Epidermal melanocyte (primary cell): ENCODE measurements around the gene ABTB2.

Experiments
- DNase-seq: peaks from one replicate; pipeline ENCODE4 v3.0.0; 2011; ENCODE audit warnings: low spot score; ENCODE audit not compliant: insufficient read length

The ABTB2 gene

DNA sequence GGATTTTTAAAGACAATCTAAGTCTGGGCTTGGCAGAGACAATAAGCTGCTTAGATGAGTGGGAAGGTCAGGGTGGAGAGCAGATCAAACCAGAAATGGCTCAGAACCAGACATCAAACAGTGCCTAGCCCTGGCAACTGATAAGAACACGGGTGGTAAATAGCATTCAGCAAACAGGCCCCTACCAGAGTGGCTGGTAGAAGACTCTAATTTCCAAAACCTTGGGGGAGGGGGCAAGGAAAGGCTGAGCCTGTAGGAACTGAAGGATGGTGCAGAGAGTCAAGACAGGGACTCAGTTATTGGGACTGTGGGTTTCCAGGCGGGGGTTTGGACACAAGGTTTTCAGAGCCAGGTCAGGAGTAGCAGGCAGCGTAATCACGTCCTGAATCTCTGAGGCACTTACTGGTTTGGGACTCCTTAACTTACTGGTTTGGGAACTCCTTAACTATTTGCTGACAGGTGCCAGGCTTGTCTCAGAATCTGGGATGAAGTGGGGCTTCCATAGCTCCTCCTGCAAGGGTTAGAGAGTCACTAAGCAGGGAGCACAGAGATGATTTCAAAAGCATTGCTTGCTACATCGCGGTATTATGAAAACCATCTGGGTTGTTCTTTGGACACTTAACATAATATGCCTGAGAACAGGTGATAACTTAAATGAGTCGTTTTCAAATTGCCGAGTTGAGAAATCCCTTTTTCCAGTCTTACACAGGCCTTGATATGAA lies 5.7 kb upstream of the ABTB2 start:
- no peak for DNase-seq

DNA sequence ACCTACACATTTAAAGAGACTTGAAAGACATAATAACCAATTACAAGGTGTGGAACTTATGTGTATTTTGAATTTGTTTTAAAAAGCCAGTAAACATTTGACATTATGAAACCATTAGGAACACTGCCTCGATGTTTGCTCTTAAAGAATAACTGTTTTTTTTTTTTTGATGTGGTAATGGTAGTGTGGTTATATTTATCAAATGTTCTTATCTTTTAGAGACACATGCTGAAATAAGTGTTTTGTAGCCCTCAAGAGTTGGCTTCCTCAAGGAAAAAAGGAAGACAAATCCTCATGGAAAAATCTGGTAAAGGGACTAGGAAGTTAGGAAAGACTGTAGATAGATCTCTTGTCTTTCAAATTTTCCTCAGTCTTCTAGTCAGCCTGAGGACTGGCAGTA lies 2.2 kb upstream of the ABTB2 start:
- no peak for DNase-seq

GRCh38 chr11:34359548-34359891 lies 1.7 kb upstream of the ABTB2 start:
- no peak for DNase-seq

- peak; percentile 74 for DNase-seq
These were observed 1.1 kb upstream of the ABTB2 start for GRCh38 chr11:34358728-34359547.

DNA sequence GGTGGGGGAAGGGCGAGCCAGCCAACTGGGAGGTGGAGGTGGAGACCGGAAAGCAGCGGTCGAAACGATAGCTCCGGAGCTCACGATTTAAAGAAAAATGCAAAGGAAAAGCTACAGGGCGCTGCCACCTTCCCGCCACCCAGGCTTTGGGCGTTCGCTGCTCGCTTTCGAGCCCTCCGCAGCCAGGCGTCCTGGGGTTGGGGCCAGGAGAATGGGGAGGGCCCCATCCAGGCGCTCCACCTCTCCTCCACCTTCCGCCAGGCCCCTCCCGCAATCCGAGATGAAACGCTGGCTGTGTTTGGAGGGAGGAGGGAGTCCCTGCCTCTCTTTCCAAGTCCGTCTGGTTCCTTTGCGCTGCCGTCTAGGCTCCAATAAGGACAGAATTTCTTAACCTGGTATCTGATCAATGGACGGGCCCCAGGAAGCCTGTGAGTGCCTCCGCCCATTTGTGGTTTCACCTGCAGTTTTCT lies 483 bp upstream of the ABTB2 start:
- no peak for DNase-seq

GRCh38 chr11:34356913-34357700 lies 703 bp downstream of the ABTB2 start:
- DNase-seq = no peak

DNA sequence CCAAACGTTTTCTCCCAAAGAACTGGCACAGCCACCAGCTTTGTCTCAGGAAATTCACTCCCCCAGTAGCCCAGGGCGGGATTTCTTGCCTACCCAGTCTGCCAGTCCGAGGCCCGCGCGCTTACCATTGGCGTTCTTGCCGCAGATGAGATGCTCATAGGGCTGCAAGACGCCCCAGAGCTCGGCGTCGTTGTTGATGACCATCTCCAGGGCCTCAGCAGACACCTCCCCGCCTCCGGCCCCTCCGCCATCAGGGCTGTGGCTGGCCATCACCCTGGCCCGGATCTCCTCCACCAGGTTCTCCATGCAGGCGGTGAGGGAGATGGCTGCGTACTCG lies 1.3 kb downstream of the ABTB2 start:
- no peak for DNase-seq

- DNase-seq = no peak
These were observed 1.7 kb downstream of the ABTB2 start for GRCh38 chr11:34356130-34356529.

GRCh38 chr11:34355726-34356125 lies 2.1 kb downstream of the ABTB2 start:
- DNase-seq = no peak

- DNase-seq = no peak
These were observed 3.0 kb downstream of the ABTB2 start for GRCh38 chr11:34354782-34355181.

DNA sequence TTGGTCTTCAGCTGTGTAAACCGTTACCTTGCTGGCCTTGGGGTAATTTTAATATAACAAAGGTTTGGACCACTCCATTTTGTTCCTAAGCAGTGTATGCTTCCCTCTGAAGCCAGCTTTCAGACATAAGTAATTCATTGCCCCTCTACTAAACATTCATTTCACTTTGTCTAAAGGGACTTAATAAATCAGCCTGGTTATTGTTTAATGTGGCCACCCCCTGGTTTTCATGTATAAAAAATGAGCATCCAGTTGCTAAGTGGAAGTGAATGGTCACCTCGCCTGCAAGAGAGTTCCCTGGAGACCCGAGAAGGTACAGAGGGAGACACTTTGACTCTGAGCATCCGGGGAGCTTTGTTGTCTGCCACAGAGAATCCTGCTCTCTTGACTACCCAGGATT lies 3.9 kb downstream of the ABTB2 start:
- no peak for DNase-seq

DNA sequence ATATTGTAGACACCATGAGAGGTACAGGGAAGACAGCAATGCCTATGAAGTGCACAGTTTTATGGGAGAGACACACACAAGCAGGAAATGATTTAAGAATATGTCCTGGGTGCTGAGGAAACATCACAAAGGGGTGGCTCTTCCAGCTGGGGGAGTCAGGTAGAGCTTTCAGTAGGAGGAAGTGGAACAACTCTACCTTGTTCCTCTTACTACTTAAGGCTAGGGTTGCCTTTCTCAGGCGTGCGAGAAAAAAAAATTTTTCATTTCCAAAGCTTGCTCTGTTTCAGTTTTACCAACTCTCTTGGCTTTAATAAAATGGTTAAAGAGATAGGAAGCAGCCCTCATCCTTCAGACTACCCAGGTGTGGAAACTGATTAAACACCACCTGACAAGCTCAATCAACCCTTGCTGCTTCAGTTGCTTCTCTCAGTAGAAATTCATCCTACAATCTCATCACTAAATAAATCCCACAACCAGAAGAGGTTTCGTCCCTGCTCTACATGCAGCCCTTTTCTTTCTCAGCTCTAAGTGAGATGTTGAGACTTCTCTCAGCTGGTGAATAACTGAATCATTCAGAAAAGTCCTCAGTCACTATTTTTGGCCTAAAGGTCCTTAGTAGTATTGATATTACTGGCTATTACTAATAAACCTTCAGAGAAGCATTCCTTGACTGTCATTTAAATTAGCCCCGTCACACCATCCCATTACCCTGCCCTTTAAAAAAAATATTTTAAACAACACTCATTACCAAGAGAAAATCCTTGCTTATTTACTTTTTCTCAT lies 5.9 kb downstream of the ABTB2 start:
- DNase-seq = no peak

- DNase-seq = no peak
These were observed 6.8 kb downstream of the ABTB2 start for GRCh38 chr11:34351051-34351450.

GRCh38 chr11:34349882-34350281 lies 7.9 kb downstream of the ABTB2 start:
- no peak for DNase-seq

- DNase-seq = no peak
These were observed 8.9 kb downstream of the ABTB2 start for GRCh38 chr11:34348919-34349318.

- no peak for DNase-seq
These were observed 9.7 kb downstream of the ABTB2 start for GRCh38 chr11:34348096-34348495.

- DNase-seq = no peak
These were observed 11.3 kb downstream of the ABTB2 start for GRCh38 chr11:34346551-34346950.

GRCh38 chr11:34345991-34346480 lies 11.8 kb downstream of the ABTB2 start:
- DNase-seq = no peak

DNA sequence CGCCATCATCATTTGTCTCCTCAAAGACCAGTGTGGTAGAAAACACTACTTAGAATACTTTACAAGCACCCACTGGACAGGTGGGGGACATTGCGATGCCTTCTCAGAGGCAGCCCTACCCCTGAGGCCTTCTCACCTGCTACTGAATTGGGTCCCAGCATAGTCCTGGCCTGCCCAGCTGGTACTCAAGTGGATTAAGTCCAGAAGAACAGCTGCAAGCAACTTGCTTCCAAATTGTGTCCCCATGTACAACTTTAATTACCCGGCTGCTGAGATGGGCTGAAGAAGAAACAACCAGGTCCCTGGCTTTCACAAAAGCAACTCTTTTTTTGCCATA lies 12.3 kb downstream of the ABTB2 start:
- DNase-seq = no peak

DNA sequence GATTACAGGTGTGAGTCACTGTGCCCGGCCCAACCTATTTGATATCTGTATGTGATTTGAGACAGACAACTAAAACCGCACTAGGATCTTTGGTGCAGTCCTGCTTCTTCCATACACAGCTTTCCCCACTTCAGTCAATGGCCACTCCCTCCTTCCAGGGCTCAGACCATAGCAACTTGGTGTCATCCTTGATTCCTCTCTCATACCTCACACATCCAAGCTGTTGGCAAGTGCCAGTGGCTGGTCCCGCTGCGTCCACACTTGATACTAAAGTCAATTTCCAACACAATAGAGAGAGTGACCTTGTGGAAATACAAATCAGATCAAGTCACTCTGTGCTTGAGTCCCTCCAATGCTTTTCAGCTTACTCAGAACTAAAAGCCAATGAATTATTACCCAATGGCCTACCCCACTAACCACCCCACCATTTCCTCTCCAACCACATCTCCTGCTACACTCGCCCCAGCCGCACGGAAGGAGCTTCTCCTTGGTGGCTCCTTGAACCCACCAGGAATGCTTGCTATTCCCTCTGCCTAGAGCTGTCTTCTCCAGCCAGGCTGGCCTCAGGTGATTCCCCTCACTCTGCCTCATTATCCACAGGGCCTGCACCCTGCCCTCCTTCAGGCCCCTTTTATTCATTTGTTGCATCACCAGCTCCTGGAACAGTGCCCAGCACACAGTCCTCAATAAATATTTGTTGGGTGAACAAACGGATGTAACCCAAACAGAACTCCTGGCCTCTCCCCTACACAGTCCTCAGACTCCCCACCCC lies 12.9 kb downstream of the ABTB2 start:
- no peak for DNase-seq

GRCh38 chr11:34344410-34344767 lies 13.4 kb downstream of the ABTB2 start:
- no peak for DNase-seq
